Progenitor cell of endocrine pancreas (in vitro differentiated cells): ENCODE measurements around the gene MAP3K10. TPM values are rescaled to one million over a fixed set of nuclear protein-coding genes. Genes with fewer than 3 reads are reported as not detected.

Experiments
- DNase-seq: peaks from one replicate; pipeline ENCODE4 v3.0.0; 2021; ENCODE audit warnings: low spot score; ENCODE audit not compliant: unreplicated experiment
- H3K27ac Mint-ChIP-seq: 2 replicates; pipeline ENCODE4 v1.8.0; 2021; ENCODE audit warnings: mild to moderate bottlenecking, moderate library complexity, mixed read lengths
- H3K27me3 Mint-ChIP-seq: 2 replicates; pipeline ENCODE4 v1.8.0; 2021; ENCODE audit warnings: mixed read lengths
- H3K36me3 Mint-ChIP-seq: 2 replicates; pipeline ENCODE4 v1.8.0; 2022; ENCODE audit warnings: mixed read lengths; ENCODE audit not compliant: insufficient read depth
- H3K4me1 Mint-ChIP-seq: 2 replicates; pipeline ENCODE4 v1.8.0; 2021; ENCODE audit warnings: low read depth, mixed read lengths
- H3K4me3 Mint-ChIP-seq: 2 replicates; pipeline ENCODE4 v1.8.0; 2021; ENCODE audit warnings: low read depth, mild to moderate bottlenecking, moderate library complexity, mixed read lengths
- H3K9me3 Mint-ChIP-seq: 2 replicates; pipeline ENCODE4 v1.8.0; 2021; ENCODE audit warnings: low read depth, mixed read lengths
- total RNA-seq: library from RNA; stranded (reverse); gene quantifications from 2 replicates; pipeline ENCODE4 v1.2.1, GENCODE V29; 2021
- TF ChIP-seq, protein P1 (sequence below): fragments of 200-600 bp; sonication (generic); IDR thresholded peaks from one replicate; pipeline ENCODE4 v1.5.0; 2021; ENCODE audit warnings: antibody characterized with exemption, mild to moderate bottlenecking; ENCODE audit not compliant: unreplicated experiment

Gene MAP3K10
- total RNA-seq, 1 donor from 2014 or later: 35.3 TPM

DNA sequence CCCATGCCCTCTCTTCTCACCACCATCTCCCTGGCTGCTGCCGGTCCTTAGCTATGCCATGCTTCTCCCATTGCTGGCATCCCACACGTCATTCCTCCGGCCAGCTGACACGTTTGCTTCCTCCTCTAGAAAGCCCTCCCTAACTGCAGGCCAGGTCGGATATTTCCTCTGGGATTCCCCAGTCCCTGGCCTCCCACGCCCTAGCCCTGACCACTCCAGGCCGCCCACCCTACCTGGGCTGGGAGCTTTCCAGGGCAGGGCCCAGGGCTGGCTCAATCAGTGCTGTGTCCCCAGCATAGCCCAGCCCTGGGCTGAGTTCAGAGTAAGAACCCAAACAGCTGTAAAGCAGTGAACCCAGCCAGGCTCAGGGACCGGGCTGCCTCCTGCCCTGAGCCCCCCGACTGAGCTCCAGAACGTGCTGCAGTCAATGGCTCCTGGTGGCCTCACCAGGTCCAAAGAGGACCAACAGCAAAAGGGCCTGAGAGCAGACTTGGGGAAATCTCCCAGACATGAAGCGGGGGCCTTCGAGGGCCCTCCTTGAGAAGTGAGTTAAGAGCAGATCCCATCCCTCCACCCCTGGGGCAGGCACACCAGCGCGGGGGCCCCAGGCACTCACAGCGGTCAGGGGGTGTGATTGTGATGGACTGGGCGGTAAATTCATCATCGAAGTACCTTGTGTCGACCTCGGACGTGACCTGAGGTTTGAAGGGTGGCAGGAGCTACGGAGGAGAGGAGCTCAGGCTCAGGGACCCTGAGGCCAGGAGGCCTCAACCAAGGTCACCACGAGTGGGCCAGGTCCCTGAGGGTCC is 43.4 kb downstream of the MAP3K10 start:
- Mint-ChIP-seq H3K27ac (no peak overlapping the region), H3K36me3 (peaks cover 4% of the 10 kb centered on the region), H3K27me3 (no peaks in the 10 kb centered on the region), H3K4me1 (peaks cover 8% of the 10 kb centered on the region), H3K4me3 (no peak overlapping the region), H3K9me3 (no peaks in the 10 kb centered on the region)
- TF ChIP-seq, protein P1, sequence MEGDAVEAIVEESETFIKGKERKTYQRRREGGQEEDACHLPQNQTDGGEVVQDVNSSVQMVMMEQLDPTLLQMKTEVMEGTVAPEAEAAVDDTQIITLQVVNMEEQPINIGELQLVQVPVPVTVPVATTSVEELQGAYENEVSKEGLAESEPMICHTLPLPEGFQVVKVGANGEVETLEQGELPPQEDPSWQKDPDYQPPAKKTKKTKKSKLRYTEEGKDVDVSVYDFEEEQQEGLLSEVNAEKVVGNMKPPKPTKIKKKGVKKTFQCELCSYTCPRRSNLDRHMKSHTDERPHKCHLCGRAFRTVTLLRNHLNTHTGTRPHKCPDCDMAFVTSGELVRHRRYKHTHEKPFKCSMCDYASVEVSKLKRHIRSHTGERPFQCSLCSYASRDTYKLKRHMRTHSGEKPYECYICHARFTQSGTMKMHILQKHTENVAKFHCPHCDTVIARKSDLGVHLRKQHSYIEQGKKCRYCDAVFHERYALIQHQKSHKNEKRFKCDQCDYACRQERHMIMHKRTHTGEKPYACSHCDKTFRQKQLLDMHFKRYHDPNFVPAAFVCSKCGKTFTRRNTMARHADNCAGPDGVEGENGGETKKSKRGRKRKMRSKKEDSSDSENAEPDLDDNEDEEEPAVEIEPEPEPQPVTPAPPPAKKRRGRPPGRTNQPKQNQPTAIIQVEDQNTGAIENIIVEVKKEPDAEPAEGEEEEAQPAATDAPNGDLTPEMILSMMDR: no peak
- DNase-seq: no peak

DNA sequence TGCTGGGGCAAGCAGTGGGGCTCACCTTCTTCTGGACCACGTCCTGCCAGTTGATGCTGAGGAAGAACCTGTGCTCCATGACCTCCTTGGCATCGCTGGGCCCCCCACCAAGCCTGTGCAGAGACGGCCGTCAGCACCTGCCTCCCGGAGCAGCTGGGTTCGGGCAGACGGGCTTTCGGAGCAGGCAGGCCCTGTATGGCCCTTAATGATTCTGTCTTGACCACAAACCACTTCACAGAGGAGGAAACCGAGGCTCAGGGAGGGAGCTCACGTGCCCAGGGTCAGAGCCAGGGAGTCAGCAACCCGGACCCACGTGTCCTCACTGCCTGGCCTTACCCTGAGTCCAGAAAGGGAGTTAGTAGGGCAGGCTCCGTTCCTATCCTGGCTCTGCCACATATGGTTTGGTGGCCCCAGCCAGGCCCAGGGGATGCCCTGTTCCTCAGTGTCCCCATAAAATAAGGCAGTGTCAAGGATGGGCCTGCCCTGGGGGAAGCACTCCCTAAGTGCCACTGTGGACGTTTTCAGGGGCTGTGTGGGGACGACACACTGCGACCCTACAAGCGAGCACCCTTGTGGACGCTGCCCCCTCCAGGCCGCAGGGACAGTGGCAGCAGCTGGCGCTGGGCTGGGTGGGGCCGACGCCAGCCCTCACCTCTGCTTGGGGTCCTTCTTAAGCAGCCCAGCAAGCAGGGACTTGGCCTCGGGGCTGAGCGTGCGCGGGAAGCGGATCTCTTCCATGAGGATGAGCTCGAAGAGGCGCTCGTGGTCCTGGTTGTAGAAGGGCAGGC is 44.2 kb downstream of the MAP3K10 start:
- no peaks in the 10 kb centered on the region for H3K9me3 Mint-ChIP-seq
- no peaks in the 10 kb centered on the region for H3K27me3 Mint-ChIP-seq
- H3K4me1 Mint-ChIP-seq: peaks cover 8% of the 10 kb centered on the region
- H3K36me3 Mint-ChIP-seq: peaks cover 4% of the 10 kb centered on the region
- no peak overlapping the region for H3K27ac Mint-ChIP-seq
- no peak for DNase-seq
- H3K4me3 Mint-ChIP-seq: no peak overlapping the region
- TF ChIP-seq, protein P1: peak; percentile 26

DNA sequence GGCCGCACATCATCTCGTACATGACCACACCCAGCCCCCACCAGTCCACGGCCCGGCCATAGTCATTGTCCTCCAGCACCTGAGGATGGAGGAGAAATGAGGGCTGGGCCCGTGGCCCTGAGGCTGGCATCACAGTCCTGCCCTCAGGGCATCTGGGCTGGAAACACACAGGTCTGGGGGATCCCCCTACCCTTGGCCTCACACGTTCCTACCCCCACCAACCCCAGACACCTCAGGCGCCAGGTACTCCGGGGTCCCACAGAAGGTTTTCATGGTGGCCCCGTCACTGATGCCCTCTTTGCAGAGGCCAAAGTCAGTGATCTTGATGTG is 44.8 kb downstream of the MAP3K10 start:
- no peak overlapping the region for H3K4me3 Mint-ChIP-seq
- no peak for DNase-seq
- no peaks in the 10 kb centered on the region for H3K9me3 Mint-ChIP-seq
- H3K4me1 Mint-ChIP-seq: peaks cover 8% of the 10 kb centered on the region
- H3K27me3 Mint-ChIP-seq: no peaks in the 10 kb centered on the region
- H3K36me3 Mint-ChIP-seq: peaks cover 4% of the 10 kb centered on the region
- H3K27ac Mint-ChIP-seq: no peak overlapping the region
- TF ChIP-seq, protein P1: no peak

DNA sequence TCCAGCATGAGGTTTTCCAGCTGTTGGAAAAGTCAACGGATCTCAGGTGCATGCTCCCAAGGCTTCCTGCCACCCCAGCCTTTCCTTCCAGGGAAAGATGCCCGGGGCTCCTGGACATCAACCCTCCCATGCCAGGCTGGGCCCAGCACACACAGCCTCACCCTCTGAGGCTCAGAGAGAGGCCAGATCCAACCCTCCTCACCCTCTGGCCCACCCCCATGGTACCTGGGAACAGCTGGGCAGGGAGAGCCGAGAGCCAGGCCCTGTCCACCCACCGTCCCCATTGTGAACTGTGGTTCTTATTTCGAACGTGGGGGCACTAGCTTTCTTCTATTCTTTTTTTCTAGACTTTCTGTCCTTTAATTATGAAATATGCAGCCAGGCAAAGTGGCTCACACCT is 45.1 kb downstream of the MAP3K10 start:
- no peaks in the 10 kb centered on the region for H3K27me3 Mint-ChIP-seq
- TF ChIP-seq, protein P1: no peak
- H3K9me3 Mint-ChIP-seq: no peaks in the 10 kb centered on the region
- H3K36me3 Mint-ChIP-seq: peaks cover 5% of the 10 kb centered on the region
- no peak overlapping the region for H3K4me3 Mint-ChIP-seq
- peaks cover 6% of the 10 kb centered on the region for H3K4me1 Mint-ChIP-seq
- no peak overlapping the region for H3K27ac Mint-ChIP-seq
- no peak for DNase-seq

DNA sequence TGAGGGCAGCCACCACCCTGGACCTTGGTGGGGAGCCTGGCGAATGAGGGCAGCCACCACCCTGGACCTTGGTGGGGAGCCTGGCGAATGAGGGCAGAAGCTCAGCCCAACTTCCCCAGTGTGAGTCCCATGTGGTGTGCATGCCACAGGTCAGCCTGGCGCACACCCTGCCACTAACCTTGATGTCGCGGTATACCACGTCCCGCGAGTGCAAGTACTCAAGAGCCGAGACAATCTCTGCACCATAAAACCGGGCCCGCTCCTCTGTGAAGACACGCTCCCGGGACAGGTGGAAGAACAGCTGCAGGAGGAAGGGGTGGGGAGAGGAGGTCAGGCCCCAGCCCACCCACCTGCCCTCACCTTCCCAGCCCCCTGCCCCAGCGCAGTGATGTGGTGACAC is 46.6 kb downstream of the MAP3K10 start:
- Mint-ChIP-seq H3K36me3 (peaks cover 7% of the 10 kb centered on the region), H3K4me3 (no peak overlapping the region), H3K27me3 (no peaks in the 10 kb centered on the region), H3K9me3 (no peaks in the 10 kb centered on the region), H3K4me1 (no peaks in the 10 kb centered on the region), H3K27ac (no peak overlapping the region)
- TF ChIP-seq, protein P1: no peak
- no peak for DNase-seq
